Stimulated activated CD8-positive, alpha-beta memory T cell treated with anti-CD3 and anti-CD28 coated beads, Interleukin-12 subunit alpha, Interleukin-12 subunit beta, amount 100 ng/mL, for 24 hours (primary cell): ENCODE results near the gene FOSL2.
A peak's percentile ranks its signal among the peaks of the same experiment; 100 is the strongest.
"Not testable (repeated sequence)": the region's sequence is repeated elsewhere in the genome, so short reads cannot be mapped to it uniquely, and the experiment has no call there.

Experiments
- DNase-seq: peaks from one replicate; pipeline ENCODE4 v3.0.0-alpha.2; 2020; ENCODE audit errors: extremely low read depth

Gene FOSL2

DNA sequence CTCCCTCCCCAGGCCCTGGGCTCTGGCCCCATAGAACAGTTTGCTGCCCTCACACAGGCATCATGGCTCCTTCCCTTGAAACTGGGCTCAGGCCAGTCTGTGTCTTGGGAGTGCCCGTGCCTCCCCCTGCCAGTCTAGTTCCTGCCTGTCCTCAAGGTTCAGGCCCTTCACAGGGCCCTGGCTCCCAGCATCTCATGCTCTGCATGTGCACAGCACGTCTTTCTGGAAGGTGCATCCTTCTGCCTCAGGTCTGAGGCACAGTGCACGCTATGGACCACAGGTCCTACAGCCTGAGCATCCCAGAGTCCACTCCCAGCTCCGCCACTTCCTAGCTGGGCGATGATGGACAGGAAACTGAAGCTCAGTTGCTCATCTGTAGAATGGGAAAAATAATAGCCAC lies 35.6 kb upstream of the FOSL2 start:
- no peak for DNase-seq

DNA sequence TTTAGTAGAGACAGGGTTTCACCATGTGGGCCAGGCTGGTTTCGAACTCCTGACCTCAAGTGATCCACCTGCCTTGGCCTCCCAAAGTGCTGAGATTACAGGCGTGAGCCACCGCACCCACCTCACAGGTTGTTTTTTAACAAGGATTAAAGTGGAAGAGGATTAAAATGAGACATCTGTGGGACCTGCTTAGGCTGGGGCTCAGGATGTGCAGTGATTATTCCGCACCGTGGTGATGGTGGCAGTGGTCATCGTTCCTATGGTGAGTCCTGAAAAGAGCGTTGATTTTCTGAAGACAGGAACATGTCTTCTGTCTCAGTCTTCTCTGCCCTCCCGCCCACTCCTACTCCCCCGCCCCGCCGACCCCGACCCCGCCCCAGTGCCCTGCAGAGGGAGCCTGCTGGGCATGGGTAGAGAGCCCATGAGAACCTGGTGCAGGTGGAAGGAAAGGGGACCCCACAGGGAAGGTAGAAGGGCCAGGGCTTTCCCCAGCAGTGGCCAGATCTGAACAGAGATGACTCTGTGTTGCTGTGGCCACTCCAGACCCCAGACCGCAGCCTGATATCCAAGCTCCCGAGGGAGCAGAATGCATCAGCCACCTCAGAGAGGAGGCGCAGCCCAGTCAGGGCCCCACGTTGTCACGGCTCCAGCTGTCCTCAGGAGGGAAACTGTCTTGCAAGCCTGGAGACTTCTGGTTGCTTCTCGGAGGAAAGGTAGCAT lies 34.5 kb upstream of the FOSL2 start:
- no peak for DNase-seq

DNA sequence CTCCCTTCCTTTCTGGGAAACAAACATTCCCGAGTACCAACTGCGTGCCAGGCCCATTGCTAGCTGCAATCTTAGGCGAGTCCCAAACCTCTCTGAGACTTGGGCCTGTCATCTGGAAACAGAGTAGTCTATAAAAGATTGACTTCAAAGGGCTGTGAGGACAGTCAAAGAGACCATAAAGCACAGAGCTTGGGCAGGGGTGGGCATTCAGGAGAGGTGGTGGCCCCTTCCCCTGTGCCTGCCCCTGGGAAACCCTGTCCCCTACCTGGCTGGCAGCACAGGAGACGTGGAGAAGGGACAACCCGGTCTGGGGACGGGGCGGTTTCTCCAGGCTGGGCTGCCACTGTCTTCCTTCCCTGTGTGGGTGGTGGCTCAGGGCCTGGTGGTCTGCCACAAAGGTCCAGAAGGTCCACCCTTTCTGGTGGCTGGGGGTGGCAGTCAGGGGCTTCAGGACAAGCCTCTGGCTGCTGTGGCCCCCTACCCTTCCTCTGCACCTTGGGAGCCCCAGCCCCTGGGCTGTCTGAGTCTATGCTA lies 33.9 kb upstream of the FOSL2 start:
- DNase-seq = no peak

- DNase-seq = peak; percentile 54
Observed at GRCh38 chr2:28359222-28360057, 33.2 kb upstream of the FOSL2 start.

- DNase-seq = no peak
Observed at GRCh38 chr2:28360058-28360717, 32.5 kb upstream of the FOSL2 start.

DNA sequence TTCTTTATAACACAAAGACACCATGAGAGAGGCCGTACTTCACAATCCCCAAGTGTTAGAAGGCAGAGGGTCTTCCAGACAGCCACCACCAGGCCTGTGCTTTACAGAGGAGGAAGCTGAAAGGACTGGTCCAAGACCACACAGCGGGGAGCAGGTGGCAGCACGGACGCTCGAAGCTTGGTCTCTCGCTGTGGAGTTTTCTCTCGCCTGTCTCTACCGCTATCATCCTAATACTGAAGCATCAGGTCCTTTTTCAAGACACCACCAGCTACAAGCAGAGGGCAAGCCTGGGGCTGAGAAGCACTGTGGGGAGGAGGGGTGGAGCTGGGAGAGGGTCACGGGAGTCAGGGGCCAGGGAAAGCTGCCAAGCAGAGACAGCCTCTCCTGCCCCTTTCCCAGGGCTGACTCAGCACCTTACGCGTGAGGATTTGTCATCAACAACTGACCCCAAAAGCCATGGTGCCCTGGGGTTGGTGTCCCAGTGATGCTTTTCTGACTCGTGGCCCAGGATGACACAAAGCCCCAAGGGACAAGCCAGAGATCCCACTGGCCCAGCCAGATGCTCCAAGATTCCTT lies 31.9 kb upstream of the FOSL2 start:
- no peak for DNase-seq

DNA sequence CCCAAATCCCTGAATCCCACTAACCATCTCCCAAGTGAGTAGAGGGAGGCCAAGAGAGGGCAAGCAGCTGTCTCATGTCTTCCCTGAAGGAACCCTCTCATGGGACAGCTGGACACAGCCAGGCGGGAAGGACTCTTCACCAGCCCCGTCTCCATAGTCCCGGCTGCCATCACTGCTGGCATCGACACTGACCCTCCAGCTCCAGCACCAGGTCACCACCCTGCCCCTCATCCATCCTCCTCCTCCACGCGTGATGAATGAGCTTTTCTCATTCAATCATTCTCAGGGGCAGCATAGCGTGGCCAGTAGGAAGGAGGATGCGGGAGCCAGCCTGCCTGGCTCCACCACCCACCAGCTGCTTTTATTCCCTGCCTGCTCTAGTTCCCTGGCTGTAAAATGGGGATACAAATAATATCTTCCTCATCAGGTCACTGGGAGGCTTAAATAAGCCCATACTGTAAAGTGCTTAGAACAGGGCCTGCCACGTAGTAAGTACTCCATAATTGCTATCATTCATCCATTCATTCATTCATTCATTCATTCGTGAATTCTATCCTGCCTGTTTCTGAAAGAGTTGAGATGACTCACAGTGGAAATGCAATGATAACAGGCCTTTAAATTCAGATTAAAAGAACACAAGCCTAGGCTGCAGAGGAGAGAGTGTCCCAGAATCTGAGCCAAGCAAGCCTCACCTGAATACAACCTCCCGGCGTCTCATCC lies 30.5 kb upstream of the FOSL2 start:
- DNase-seq = no peak

DNA sequence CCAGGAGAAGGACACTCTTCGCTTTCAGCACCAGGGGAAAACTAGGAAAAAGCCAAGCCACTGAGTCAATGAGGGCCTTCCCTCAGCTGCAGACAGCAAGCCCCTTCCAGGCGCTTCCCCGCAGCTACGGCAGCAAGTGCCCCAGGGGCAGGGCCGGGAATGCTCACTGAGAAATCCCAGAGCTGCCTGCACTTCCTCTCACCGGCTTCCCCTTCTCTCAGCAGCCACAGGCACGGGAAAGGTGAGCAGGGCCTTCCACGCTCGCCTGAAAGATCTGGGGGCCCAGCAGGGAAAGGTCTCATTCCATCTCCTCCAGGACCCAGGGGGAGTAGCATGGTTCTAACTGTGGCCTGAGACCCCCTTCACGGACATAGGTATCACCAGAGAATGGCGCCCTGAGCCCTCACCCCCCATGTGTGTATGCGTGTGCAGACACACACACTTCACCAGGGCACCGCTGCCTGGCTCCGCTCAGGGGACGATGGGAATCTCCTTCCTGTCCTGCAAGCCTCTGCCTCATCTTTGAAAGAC lies 29.6 kb upstream of the FOSL2 start:
- no peak for DNase-seq

GRCh38 chr2:28363686-28364280 lies 28.9 kb upstream of the FOSL2 start:
- DNase-seq = no peak

DNA sequence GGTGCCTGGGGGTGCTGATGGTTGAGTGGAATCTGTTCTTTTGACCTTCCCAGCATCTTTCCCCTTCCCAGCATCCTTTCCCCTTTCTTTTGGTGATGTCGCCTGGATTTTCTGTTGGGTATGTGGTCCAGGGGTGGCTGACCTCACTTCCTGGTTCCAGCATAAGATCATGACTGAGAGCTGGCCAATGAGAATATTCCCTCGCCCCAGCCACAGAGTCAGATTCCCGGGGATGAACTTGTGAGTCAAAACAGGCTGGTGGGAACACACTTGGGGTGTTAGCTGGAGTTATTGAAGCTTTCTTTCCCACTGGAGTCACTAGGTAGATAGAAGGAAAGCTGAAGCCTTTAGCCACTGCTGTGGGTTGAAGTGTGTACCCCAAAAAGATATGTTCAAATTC lies 28.0 kb upstream of the FOSL2 start:
- DNase-seq = no peak

DNA sequence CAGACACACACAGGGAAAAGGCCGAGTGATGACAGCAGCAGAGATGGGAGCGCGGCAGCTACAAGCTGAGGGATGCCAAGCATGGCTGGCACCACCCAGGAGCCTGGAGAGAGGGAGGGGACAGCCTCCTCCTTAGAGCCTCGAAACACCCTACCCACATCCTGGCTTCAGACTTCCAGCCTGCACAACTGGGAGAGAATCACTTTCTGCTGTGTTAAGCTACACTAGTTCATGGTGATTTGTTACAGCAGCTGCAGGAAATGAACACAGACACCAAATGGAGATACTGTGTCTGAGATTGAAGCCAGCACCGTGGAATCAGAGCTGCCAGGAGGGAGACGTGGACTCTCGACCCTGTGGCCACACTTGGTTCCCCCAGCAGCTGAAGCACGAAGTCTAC lies 27.5 kb upstream of the FOSL2 start:
- DNase-seq = no peak

GRCh38 chr2:28366149-28366495 lies 26.5 kb upstream of the FOSL2 start:
- no peak for DNase-seq

DNA sequence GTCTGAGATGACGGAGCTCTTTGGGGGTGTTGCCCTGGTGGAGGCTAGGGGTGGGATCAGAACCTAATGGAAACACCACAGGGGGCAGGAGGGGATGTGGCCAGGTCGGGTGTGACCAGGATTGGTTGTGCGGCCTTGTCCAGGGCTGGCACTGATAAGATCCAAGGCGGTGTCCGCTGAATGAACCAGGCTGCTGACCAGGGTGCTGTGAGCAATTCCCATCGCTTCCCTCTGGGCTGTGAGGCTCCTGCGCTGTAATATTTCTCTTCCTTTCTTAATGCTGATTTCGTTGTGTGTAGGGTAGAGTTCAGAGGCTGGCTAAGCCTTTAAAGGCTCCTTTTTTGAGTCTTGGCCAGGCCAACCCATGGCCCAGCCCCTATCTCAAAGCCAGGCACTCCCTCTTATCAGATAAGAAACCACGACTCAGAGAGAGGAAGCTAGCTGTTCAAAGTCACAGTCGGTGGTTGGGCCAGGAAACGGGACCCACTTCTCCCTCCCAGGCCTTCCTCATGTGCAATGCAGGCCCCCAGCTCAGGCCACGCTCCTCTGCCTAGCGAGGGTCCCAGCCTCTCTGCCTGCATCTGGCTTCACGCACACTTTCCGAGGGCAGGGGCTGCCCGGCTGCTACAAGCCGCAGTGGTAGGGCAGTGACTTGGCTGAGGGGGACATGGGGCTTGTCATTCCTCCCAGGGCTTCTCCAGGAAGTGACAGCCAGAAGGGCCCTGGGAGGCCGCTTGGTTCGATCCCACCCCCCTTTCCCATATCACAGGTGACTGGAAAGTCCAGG lies 26.0 kb upstream of the FOSL2 start:
- no peak for DNase-seq

DNA sequence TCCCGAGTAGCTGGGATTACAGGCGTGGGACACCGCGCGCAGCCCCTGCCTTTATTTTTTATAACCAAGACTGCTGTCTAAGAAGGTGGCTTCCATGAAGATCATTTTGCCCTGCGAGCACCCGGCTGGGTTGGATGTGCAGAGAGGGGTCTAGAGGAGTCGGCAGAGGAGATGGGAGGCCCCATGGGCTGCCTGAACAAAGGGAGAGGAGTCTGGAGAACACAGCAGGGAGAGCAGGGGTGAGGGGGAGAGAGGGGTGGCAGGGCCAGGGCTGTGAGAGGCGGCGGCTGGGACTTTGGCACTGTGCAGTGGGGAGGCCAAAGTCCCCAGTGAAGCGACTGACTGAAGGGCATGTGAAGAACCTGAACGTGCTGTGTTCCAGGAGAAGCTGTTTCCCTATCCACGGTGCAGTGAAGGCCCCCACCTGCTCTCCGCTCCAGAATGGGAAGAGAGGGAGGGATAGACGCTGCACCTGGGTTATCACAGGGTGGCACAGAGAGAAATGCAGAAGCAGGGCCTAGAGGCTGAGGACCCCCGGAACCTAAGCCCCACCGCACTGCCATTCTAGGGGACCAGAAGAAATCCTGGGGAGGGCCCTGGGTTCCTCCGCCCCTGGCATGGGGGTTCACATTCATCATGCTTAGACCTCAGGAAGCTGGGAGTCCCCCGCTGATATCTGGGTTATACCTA lies 24.8 kb upstream of the FOSL2 start:
- DNase-seq = no peak

DNA sequence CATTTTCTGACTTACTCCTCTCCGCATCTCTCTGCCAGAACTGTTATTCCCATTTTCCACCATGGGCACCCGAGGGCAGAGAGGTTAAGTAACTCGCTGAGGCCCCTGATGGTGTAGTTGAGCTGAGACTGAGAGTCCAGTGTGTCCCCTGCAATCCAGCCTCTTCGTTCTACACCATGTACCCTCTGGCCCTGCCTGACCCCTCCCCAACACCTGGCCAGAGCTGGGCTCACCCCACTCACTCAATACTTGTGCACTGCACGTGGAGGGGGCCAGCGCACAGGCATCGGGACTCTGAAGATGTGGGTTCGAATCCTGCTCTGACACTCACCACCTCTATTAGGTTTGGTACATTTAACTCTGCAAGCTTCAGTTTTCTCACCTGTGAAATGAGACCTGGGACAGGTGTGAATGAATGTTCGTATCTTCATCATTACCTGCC lies 24.3 kb upstream of the FOSL2 start:
- no peak for DNase-seq

DNA sequence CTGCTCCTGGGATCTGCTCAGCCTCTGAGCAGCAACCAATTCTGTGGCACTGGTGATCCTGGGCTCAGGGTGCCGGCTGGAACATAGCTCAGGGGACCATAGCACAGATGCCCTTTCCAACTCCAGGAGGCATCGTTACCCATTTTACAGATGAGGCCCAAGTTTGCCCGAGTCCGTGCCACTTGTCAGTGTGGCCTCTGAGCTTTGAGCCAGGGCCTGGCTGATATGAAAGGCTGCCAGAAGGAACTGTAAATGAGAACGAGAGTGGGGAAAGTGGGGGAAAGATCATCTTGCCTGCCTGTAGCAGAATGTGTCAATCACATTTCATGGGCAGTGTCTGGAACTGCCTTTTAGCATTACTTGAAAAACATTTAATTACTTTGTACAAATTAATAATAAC lies 23.3 kb upstream of the FOSL2 start:
- DNase-seq = no peak

DNA sequence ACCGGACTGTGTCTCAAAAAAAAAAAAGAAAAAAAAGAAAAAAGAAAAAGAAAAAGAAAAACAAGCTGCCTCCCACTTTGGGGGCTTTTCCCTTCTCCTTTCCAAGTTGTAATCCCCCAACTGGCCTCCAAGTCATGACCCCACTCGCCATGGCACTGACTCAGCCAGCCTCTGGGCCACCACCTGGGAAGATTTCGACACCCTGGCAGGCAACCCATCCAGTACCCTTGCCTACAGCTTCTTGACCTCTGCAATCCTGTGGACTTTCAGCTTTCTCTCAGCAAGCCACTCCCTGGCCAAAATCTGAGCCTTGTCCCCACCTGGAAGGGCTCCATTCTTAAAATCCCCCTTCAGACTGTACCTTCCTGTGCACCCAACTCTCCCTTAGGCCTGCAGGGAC lies 22.3 kb upstream of the FOSL2 start:
- no peak for DNase-seq

GRCh38 chr2:28371728-28372127 lies 20.9 kb upstream of the FOSL2 start:
- DNase-seq = not testable (repeated sequence)

DNA sequence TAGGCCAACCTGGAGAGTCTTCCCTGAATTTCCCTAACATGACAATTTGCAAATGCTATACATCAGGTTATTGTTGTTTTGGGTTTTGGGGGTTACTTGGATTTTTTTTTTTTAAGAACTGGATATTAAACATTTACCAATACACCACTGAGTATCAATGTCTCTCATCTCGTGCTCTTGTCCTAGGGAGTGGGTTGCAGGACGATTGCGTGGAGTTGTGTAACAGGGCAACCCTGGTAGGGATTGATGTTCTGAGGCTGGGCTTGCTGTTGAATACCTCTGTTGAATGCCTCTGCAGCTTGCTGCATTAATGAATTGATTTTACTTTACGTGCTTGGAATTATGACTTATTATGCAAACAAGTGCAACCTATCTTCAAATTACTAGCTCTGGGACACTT lies 18.8 kb upstream of the FOSL2 start:
- no peak for DNase-seq

DNA sequence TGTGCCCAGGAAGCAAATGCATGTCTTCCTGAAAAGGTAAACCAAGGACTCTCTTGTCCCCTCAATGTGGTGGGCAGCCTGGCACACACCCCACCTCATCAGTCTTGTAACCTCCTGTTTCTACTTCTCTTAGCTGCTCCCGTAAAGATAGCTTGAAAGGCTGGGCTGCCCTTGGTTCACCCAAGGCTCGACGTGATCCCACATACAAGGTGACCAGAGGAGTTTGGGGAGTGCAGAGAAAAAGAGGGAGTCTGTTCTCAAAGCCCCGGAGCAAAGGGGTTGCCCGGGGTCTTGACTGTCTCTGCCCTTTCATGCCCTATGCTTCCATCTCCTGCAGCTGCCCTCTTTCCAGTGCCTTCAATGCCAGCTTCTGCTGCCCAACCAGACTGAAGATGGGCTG lies 18.3 kb upstream of the FOSL2 start:
- no peak for DNase-seq
